Fibroblast of skin of right quadriceps (primary cell): ENCODE data around the gene GRK4.

Experiments
- DNase-seq: peaks from one replicate; pipeline ENCODE4 v3.0.0-alpha.2; 2013

Gene GRK4

GRCh38 chr4:3074846-3075651 lies 111.7 kb downstream of the GRK4 start:
- DNase-seq: peak; percentile 62

- DNase-seq: no peak
These were observed 112.2 kb downstream of the GRK4 start for GRCh38 chr4:3075652-3075981.

GRCh38 chr4:3077796-3078195 lies 114.4 kb downstream of the GRK4 start:
- no peak for DNase-seq

GRCh38 chr4:3079694-3080123 lies 116.3 kb downstream of the GRK4 start:
- DNase-seq: no peak

- no peak for DNase-seq
These were observed 119.6 kb downstream of the GRK4 start for GRCh38 chr4:3082925-3083515.

GRCh38 chr4:3083732-3084131 lies 120.4 kb downstream of the GRK4 start:
- DNase-seq: no peak

GRCh38 chr4:3085948-3086670 lies 122.7 kb downstream of the GRK4 start:
- DNase-seq: no peak

GRCh38 chr4:3087115-3087797 lies 123.9 kb downstream of the GRK4 start:
- no peak for DNase-seq
